ENCODE measurements around the gene IKZF3.
"Not testable (repeated sequence)": the region's sequence is repeated elsewhere in the genome, so short reads cannot be mapped to it uniquely, and the experiment has no call there.

Gene IKZF3

DNA sequence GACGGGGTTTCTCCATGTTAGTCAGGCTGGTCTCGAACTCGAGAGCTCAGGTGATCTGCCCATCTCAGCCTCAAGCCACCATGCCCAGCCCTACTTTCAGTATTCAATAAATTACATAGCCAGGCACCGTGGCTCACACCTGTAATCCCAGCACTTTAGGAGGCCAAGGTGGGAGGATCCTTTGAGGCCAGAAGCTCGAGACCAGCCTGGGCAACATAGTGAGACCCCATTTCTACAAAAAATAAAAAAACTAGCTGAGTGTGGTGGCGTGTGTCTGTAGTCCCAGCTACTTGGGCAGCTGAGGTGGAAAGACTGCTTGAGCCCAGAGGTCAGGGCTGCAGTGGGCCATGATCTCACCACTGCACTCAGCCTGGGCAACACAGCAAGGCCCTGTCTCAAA lies 142.0 kb downstream of the IKZF3 start:
- DNase-seq: no peak

DNA sequence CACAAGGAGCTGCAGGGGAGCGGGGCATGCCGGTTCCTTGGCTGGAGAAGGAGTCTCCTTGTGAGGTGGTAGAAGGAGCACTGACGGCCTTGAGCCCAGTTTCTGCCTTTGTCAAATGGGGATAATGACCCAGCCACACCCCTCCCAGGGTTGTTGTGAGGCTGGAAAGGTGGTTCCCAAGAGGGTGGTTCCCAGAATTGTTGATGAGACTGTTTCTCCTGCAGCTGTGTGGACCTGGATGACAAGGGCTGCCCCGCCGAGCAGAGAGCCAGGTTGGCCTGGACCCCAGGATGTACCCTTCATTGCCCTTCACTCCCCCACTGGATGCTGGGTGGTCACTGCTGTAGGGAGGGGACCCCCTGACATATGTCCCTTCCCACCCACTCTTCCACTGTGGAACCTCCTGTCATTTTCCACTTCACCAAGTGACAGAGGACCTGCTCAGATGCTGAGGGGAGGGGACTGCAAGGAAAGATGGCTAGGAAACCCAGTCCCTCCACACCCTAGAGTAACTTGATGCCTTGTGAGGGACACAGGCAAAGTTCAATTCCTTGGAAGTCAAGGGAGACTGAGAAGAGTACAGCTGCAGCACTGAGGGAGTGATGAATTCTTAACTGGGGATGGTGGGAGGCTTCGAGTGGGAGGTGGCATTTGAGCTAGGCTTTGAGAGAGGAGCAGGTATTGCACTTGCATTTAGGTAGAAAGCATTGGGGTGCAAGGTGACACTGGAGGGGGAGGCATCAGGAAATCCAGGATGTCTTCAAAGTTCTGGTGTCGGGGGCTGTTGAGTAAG lies 144.4 kb downstream of the IKZF3 start:
- peak in 1 of 58 donors; percentile 33 for DNase-seq

DNA sequence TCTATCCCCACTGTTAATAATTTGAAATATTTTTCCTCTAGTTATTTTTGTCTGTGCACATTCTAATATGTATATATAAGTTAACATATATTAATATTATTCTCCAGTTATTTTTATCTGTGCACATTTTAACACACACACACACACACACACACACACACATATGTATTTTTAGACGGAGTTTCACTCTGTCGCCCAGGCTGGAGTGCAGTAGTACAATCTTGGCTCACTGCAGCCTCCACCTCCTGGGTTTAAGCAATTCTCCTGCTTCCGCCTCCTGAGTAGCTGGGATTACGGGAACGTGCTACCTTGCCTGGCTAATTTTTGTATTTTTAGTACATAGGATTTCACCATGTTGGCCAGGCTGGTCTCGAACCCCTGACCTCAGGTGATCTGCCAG lies 146.5 kb downstream of the IKZF3 start:
- no peak for DNase-seq

DNA sequence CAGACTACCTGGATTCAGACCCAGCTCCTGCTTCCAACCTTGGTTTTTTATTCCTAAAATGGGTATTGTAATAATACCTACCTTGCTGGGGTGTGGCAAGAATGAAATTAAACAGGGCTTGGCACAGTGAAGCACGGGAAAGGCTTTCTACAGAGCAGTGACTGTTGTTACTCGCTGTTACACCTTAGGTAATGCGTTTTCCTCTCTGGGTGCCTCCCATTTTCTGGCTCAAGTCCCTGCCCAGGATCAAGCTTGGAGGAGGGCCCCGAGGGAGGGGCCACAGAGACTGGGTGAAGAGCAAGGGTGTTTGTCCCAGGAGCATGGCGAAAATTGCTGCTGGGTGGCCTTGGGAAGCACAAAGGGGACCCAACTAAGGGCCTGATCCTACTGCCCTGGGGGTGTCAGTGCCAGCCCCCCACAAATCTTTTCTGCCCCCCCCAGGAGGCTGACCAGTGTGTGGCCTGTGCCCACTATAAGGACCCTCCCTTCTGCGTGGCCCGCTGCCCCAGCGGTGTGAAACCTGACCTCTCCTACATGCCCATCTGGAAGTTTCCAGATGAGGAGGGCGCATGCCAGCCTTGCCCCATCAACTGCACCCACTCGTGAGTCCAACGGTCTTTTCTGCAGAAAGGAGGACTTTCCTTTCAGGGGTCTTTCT lies 147.1 kb downstream of the IKZF3 start:
- DNase-seq: no peak

DNA sequence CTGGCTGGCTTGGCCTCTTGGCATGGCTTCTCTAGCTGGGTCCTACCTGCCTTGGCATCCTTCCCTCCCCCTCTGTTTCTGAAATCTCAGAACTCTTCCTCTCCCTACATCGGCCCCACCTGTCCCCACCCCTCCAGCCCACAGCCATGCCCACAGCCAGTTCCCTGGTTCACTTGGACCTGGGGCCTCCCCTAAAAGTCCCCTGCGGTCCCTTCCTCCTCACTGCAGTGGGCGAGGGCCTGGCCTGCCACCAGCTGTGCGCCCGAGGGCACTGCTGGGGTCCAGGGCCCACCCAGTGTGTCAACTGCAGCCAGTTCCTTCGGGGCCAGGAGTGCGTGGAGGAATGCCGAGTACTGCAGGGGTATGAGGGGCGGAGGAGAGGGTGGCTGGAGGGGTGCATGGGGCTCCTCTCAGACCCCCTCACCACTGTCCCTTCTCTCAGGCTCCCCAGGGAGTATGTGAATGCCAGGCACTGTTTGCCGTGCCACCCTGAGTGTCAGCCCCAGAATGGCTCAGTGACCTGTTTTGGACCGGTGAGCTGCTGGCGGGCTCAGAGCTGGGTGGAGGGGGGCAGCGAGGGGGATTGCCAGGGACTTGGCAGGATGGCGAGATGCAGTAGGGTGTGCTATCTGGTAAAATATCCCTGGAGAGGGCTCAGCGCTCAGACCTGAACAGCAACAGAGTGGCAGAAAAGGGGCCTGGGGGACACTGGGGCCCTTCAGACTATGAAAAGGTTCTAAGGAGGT lies 147.9 kb downstream of the IKZF3 start:
- no peak for DNase-seq

GRCh38 chr17:39715375-39716072 lies 148.6 kb downstream of the IKZF3 start:
- no peak for DNase-seq

GRCh38 chr17:39714234-39714633 lies 149.9 kb downstream of the IKZF3 start:
- DNase-seq: no peak

DNA sequence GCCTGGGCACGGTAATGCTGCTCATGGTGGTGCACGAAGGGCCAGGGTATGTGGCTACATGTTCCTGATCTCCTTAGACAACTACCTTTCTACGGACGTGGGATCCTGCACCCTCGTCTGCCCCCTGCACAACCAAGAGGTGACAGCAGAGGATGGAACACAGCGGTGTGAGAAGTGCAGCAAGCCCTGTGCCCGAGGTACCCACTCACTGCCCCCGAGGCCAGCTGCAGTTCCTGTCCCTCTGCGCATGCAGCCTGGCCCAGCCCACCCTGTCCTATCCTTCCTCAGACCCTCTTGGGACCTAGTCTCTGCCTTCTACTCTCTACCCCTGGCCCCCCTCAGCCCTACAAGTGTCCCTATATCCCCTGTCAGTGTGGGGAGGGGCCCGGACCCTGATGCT lies 152.3 kb downstream of the IKZF3 start:
- no peak for DNase-seq

- DNase-seq: not testable (repeated sequence)
These were observed 153.0 kb downstream of the IKZF3 start for GRCh38 chr17:39711071-39711470.

DNA sequence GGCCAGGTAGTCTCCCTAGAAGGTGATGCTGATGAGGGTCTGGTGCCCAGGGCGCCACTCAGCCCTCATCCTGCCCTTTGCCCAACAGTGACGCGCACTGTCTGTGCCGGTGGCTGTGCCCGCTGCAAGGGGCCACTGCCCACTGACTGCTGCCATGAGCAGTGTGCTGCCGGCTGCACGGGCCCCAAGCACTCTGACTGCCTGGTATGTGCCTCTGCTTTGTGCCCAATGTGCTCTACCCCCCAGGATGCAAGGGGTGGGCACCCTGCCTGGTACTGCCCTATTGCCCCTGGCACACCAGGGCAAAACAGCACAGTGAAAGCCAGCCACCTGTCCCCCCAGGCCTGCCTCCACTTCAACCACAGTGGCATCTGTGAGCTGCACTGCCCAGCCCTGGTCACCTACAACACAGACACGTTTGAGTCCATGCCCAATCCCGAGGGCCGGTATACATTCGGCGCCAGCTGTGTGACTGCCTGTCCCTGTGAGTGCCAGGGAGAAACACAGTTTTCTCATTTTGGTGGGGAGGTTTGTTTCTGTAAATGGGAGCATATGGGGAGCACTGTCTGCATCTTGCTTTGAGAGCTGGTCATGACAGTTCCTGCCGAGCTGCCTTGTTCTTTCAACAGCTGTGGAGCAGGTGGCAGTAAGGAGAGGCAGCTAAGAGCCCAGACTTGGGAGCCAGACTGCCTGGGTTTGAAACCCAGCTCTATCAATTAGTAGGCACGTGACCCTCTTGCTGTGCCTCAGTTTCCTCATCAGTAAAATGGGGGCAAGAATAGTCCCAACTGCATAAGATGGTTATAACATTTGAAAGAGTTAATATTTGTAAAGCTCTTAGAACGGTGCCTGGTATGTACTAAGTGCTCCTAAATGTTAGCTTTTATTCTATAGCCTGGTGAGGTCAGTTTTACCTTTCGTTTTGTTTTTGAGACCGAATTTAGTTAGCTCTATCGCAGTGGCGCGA lies 153.8 kb downstream of the IKZF3 start:
- no peak for DNase-seq

- DNase-seq: no peak
These were observed 154.7 kb downstream of the IKZF3 start for GRCh38 chr17:39709319-39709997.

Data from anterior cingulate cortex (tissue), 58 donors.